RPMI8226 (cell line): ENCODE data around the gene BCL7A.
A peak's percentile ranks its signal among the peaks of the same experiment; 100 is the strongest.

Source experiments
- DNase-seq: peaks from one replicate; pipeline ENCODE4 v3.0.0-alpha.2; 2015

The BCL7A gene

DNA sequence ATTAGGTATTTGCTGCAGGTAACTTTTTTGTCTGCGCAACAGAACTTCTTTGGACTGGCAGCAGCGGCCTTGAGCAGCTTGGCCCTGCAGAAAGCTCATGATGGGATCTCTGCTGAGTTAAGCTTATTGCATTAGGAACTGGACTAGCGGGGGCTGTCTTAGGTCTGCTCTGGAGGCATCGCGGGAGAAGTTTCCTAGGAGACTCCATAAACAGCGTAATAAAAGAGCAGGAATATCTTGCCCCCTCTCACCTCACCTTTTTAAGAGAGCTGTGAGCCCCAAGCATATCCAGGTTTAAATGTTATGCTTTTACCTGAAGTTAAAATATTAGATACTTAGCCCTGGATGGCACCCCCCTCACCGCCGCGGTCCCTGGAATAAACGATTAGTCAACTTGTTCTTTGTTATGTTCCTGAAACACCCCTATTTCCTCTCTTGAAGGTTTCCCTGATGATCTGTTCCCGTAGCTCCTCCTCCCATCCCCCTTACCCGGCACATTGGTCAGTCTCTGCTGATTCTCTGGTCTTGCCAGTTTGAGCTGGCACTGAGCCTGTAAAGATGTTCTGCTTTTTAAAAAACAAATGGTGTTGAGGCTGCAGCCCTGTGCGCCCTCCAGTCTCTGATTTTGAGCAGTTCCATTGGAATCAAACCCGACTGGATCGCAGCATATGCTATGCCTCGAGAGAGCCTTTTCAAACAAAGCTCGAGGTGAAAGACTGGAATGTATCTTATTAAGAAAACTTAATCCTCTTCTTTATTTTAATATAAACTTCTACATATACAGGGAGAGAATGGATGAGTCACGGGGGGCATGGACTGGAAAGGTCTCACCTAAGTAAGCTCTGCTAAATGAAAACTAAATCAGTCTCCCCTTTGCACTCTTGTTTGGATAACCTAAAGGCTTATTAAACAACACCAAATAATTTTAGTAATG lies 58.7 kb downstream of the BCL7A start:
- peak; percentile 89 for DNase-seq

- no peak for DNase-seq
These were observed 59.5 kb downstream of the BCL7A start for GRCh38 chr12:122081083-122081696.

- peak; percentile 69 for DNase-seq
These were observed 60.1 kb downstream of the BCL7A start for GRCh38 chr12:122081697-122082221.

DNA sequence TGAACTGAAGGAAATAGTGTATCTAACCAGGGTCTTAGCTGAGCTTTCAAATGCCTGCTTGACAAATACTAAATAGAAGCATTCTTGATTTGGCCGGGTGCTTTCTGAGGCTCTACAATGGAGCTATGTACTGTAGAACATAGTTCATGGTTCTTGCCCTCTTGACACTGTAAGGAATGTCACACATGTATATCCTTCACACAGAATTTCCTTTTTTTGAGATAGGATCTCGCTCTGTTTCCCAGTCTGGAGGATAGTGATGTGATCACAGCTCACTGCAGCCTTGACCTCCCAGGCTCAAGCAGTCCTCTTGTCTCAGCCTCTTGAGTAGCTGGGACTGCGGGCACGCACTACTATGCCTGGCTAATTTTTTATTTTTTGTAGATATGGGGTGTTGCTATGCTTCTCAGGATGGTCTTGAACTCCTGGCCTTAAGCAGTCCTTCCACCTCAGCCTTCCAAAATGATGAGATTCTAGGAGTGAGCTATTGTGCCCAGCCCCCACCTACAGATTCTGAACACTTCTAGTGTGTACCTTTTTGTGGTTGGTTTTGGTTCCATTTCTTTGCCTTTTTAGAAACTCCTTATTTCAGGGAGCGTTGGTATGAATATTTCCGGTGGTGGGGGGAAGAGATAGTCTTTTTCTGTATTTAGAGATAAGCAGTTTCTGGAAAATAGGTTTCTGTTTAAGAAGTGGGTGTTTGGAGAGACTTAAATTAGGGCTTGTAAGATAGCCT lies 61.1 kb downstream of the BCL7A start:
- DNase-seq = peak; percentile 40

- DNase-seq = no peak
These were observed 63.2 kb downstream of the BCL7A start for GRCh38 chr12:122084857-122085405.

DNA sequence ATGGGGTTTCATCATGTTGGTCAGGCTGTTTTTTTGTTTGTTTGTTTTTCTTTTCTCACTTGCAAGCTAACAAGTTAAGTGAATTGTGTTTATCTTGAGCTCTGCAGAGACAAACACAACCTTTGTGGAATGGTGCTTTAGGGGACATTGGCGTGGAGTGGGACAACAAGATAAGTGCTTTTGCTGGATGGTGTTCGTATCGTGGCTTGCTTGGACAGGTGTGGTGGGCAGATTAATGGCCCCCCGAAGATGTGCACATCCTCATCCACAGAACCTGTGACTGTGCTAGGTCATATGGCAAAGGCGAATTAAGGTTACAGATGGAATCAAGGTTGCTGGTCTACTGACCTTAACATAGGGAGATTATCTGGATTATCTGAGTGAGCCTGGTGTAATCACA lies 63.9 kb downstream of the BCL7A start:
- no peak for DNase-seq

- no peak for DNase-seq
These were observed 64.4 kb downstream of the BCL7A start for GRCh38 chr12:122086116-122086515.

- DNase-seq = no peak
These were observed 65.1 kb downstream of the BCL7A start for GRCh38 chr12:122086641-122087285.

DNA sequence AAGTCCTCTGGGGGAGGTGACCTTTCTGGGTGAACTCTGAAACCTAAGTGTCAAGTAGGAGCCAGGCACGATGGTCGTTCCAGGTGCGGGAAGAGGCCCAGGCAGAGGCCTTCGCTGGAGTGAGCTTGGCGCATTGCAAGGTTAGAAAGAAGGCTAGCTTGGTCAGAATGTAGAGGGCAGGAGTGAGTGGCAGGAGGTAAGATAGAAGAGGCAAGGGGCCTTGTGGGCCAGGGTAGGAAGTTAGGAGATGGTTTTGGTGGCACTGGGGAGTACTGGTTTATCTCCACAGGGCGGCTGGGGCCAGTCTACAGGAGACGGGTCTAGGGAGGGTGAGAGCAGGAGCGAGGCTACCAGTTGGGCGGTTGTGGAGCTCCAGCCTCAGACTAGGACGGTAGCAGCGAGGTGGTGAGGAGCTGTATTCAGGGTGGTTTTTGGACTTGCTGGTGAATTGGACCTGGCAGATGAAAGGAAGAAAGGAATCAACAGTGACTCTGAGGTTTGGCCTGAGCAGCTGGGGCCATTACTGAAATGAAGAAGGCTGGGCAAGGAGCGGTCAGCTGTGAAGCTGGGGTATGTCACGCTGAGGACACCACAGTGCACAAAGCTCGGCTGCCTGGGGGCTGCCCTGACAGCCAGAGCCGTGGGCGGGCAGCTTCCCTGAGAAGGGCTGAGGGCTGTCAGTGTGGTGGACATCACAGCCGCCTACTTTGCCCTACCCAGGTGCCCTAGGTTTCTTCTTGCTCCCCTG lies 65.9 kb downstream of the BCL7A start:
- DNase-seq = no peak

DNA sequence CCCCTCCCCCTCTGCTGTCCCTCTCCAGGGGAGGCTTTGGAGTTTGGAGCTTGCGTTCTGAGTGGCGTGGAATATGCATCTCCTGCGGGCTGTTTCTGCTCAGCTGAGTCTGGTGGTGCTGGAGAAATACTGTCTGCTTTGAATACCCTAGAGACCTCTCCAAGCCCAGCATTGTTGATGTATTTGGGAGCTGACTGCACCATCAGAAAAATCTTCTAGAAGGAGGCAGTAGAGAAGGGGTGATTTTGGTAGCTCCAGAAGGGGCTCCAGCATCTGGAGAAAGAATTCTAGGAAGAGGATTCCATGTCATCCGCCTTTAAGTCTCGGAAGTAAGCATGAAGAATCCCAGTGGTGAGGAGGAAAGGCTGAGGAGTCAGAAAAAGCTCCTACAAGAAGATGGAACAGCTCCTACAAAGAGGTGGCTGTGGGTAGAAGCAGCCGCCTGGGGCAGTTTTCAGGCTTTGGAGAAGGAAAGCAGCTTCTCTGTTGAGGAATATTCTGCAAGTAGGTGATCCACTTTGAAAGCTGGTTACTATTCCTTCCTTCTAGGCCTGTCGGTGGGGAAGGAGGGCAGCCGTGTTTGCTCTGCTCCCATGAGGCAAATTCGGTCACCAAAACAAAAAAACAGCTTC lies 66.6 kb downstream of the BCL7A start:
- no peak for DNase-seq

DNA sequence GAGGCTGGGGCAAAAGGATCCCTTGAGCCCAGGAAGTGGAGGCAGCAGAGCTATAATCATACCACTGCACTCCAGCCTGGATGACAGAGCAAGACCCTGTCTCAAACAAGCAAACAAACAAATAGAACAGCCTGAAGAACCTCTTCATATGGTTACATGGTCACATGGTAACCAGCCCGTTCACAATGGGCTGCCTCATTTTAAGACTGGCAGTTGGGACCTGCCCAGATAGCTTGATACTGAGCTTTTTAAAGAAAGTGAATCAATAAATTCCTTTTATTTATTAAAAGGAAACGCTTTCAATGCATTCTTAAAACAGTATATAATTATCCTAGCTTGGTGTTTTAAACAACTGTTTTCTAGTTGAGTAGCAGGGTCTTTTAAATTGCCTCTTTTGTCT lies 67.4 kb downstream of the BCL7A start:
- DNase-seq = no peak

- DNase-seq = no peak
These were observed 69.3 kb downstream of the BCL7A start for GRCh38 chr12:122090759-122091515.

DNA sequence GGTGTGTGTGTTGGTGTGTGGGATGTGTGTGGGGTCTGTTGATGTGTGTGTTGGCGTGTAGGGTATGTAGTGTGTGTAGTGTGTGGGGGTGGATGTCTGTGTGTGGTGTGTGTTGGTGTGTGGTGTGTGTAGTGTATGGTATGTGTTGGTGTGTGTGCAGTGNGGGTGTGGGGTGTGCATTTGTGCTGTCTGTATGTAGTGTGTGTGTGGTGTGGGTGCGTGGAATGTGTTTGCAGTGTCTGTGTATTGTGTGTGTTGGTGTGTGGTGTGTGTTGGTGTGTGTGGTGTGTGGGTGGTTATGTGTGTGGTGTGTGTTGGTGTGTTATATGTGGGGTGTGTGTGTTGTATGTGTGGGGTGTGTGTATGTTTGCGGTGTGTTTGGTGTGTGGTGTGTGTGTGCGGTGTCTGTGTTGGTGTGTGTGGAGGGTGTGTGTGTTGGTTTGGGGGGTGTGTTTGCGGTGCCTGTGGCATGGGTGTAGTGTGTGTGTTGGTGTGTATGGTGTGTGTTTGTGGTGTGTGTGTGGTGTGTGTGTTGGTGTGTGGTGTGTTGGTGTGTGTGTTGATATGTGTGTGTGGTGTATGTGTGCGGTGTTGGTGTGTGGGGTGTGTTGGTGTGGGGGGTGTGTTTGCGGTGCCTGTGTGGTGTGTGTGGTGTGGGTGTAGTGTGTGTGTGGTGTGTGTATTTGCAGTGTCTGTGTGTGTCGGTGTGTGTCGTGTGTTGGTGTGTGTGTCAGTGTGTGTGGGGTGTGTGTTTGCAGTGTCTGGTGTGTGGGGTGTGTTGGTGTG lies 71.6 kb downstream of the BCL7A start:
- no peak for DNase-seq

- DNase-seq = no peak
These were observed 72.6 kb downstream of the BCL7A start for GRCh38 chr12:122094137-122094734.

- DNase-seq = peak; percentile 26
These were observed 73.3 kb downstream of the BCL7A start for GRCh38 chr12:122094735-122095631.

DNA sequence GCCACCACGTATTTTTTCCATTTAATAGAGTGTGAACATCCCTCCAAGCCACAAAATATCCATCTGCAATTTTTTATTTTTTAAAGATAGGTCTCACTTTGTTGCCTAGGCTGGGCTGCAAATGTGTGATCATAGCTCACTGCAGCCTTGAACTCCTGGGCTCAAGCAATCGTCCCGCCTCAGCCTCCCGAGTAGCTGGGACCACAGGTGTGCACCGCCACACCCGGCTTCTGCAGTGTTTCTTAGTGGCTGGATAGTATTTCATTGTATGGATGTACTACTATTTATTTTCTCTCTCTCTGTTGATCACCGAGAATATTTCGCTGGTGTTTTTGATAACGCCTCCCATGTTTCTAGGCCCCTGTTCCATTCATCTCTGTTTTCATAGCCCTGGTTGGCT lies 74.3 kb downstream of the BCL7A start:
- no peak for DNase-seq

DNA sequence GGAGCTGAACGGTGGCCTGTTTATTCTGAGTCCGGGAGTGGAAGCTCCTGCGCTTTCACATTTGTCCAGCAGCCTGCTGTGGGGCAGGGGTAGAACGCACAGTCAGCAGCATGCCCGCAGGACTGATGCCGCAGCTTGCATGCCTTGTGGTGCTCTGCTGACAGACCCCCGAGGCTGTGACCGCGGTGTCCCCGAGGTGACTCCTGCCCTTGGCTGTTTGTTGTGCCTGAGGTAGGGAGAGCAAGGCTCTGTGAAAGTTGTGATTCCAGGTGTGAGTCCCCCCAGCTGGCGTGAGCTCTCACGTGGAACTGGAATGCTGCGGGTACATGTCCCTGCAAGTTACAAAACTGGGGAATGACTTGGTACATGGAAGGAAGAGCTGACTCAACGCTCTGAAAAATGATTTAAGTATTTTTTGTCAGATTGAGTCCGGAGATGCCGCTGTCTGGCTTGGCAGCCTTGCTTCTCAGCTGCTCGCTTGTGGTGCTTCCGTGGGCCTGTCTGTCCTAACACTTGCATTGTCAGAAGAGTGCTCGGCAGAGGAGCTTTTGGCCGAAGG lies 75.0 kb downstream of the BCL7A start:
- no peak for DNase-seq

- DNase-seq = no peak
These were observed 75.9 kb downstream of the BCL7A start for GRCh38 chr12:122097584-122097926.
